Chondrocyte (in vitro differentiated cells): ENCODE measurements around the gene MAGEB17. TPM values are rescaled to one million over a fixed set of nuclear protein-coding genes. Genes with fewer than 3 reads are reported as not detected.

Experiments
- DNase-seq: peaks from one replicate; pipeline ENCODE4 v3.0.0; 2021; ENCODE audit warnings: mixed read lengths, low spot score
- H3K27ac Mint-ChIP-seq: one replicate; pipeline ENCODE4 v1.8.0; 2021; ENCODE audit warnings: mild to moderate bottlenecking, moderate library complexity, mixed read lengths; ENCODE audit not compliant: unreplicated experiment
- H3K27me3 Mint-ChIP-seq: 2 replicates; pipeline ENCODE4 v1.8.0; 2021; ENCODE audit warnings: low read depth, mixed read lengths
- H3K36me3 Mint-ChIP-seq: 2 replicates; pipeline ENCODE4 v1.8.0; 2021; ENCODE audit warnings: low read depth, mixed read lengths
- H3K4me1 Mint-ChIP-seq: 2 replicates; pipeline ENCODE4 v1.8.0; 2021; ENCODE audit warnings: low read depth, mild to moderate bottlenecking, mixed read lengths
- H3K4me3 Mint-ChIP-seq: one replicate; pipeline ENCODE4 v1.8.0; 2021; ENCODE audit warnings: mild to moderate bottlenecking, moderate library complexity, mixed read lengths; ENCODE audit not compliant: unreplicated experiment
- H3K9me3 Mint-ChIP-seq: 2 replicates; pipeline ENCODE4 v1.8.0; 2021; ENCODE audit warnings: low read depth, mixed read lengths
- CTCF ChIP-seq: fragments of 200-600 bp; sonication (generic); IDR thresholded peaks from 2 replicates; pipeline ENCODE4 v1.5.0; 2021; ENCODE audit warnings: antibody characterized with exemption, mild to moderate bottlenecking, moderate library complexity
- total RNA-seq: library from RNA; stranded (reverse); gene quantifications from 3 replicates; pipeline ENCODE4 v1.2.1, GENCODE V29; 2021

MAGEB17 gene
- total RNA-seq, 1 donor from 2014 or later = not detected

- no peaks in the 10 kb centered on the region for H3K27me3 Mint-ChIP-seq
- no peaks in the 10 kb centered on the region for H3K36me3 Mint-ChIP-seq
- DNase-seq = no peak
- H3K4me1 Mint-ChIP-seq = peaks cover 3% of the 10 kb centered on the region
- H3K9me3 Mint-ChIP-seq = peaks cover 9% of the 10 kb centered on the region
- no peak for TF ChIP-seq CTCF
- no peak overlapping the region for H3K27ac Mint-ChIP-seq
- H3K4me3 Mint-ChIP-seq = no peak overlapping the region
Measured at GRCh38 chrX:16208601-16209000, 41.3 kb downstream of the MAGEB17 start.

- no peak for TF ChIP-seq CTCF
- Mint-ChIP-seq H3K9me3 (peaks cover 5% of the 10 kb centered on the region), H3K27me3 (no peaks in the 10 kb centered on the region), H3K4me1 (peaks cover 9% of the 10 kb centered on the region), H3K27ac (no peak overlapping the region), H3K4me3 (no peak overlapping the region), H3K36me3 (no peaks in the 10 kb centered on the region)
- DNase-seq = no peak
Measured at GRCh38 chrX:16210061-16210460, 42.8 kb downstream of the MAGEB17 start.

- H3K27me3 Mint-ChIP-seq = no peaks in the 10 kb centered on the region
- no peak for DNase-seq
- H3K9me3 Mint-ChIP-seq = peaks cover 5% of the 10 kb centered on the region
- TF ChIP-seq CTCF = no peak
- H3K4me3 Mint-ChIP-seq = no peak overlapping the region
- no peak overlapping the region for H3K27ac Mint-ChIP-seq
- no peaks in the 10 kb centered on the region for H3K36me3 Mint-ChIP-seq
- peaks cover 9% of the 10 kb centered on the region for H3K4me1 Mint-ChIP-seq
Measured at GRCh38 chrX:16212024-16212423, 44.7 kb downstream of the MAGEB17 start.

- TF ChIP-seq CTCF = peak; percentile 70
- no peak overlapping the region for H3K27ac Mint-ChIP-seq
- peaks cover 9% of the 10 kb centered on the region for H3K4me1 Mint-ChIP-seq
- H3K9me3 Mint-ChIP-seq = peaks cover 5% of the 10 kb centered on the region
- no peak for DNase-seq
- no peaks in the 10 kb centered on the region for H3K36me3 Mint-ChIP-seq
- H3K27me3 Mint-ChIP-seq = no peaks in the 10 kb centered on the region
- H3K4me3 Mint-ChIP-seq = no peak overlapping the region
Measured at GRCh38 chrX:16212436-16212835, 45.2 kb downstream of the MAGEB17 start.

- peaks cover 5% of the 10 kb centered on the region for H3K9me3 Mint-ChIP-seq
- H3K27ac Mint-ChIP-seq = no peak overlapping the region
- no peak for DNase-seq
- no peak overlapping the region for H3K4me3 Mint-ChIP-seq
- H3K36me3 Mint-ChIP-seq = no peaks in the 10 kb centered on the region
- H3K4me1 Mint-ChIP-seq = peaks cover 9% of the 10 kb centered on the region
- TF ChIP-seq CTCF = no peak
- no peaks in the 10 kb centered on the region for H3K27me3 Mint-ChIP-seq
Measured at GRCh38 chrX:16213961-16214360, 46.7 kb downstream of the MAGEB17 start.
